Measurements from ENCODE around the gene CCRL2. TPM values are rescaled to one million over a fixed set of nuclear protein-coding genes. Genes with fewer than 3 reads are reported as not detected.
A peak's percentile ranks its signal among the peaks of the same experiment; 100 is the strongest.

CCRL2 gene
- total RNA-seq, 1 donor from 2014 or later: not detected

DNA sequence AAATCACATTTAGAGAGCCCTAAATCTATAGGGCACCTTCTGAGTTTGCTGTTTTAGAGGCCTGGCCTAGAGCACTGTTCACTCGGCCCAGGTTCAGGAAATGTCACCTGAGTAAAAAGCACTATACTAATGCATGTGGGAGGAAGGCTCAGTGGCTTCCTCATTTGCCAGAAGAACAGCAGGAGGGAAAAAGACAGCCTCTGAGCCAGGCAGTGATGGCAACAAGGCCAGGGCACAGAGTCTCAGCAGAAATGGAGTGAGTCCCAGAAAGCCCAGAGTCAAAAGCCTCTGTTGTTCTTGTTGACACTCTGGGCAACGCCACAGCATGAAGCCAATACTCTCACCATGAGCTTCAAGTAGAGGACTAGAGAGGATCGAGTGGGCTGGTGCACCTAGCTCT lies 31.8 kb downstream of the CCRL2 start:
- Histone ChIP-seq H3K4me1 (no peaks in the 10 kb centered on the region), H3K27ac (no peak overlapping the region), H3K27me3 (no peaks in the 10 kb centered on the region), H3K36me3 (no peaks in the 10 kb centered on the region), H3K9me3 (no peaks in the 10 kb centered on the region), H3K4me3 (no peak overlapping the region)
- intact Hi-C loops (cut with DNase I): no loop called here
- no peak for DNase-seq (ENCODE audit: low spot score in 2 of 2)
- TF ChIP-seq, protein P1, sequence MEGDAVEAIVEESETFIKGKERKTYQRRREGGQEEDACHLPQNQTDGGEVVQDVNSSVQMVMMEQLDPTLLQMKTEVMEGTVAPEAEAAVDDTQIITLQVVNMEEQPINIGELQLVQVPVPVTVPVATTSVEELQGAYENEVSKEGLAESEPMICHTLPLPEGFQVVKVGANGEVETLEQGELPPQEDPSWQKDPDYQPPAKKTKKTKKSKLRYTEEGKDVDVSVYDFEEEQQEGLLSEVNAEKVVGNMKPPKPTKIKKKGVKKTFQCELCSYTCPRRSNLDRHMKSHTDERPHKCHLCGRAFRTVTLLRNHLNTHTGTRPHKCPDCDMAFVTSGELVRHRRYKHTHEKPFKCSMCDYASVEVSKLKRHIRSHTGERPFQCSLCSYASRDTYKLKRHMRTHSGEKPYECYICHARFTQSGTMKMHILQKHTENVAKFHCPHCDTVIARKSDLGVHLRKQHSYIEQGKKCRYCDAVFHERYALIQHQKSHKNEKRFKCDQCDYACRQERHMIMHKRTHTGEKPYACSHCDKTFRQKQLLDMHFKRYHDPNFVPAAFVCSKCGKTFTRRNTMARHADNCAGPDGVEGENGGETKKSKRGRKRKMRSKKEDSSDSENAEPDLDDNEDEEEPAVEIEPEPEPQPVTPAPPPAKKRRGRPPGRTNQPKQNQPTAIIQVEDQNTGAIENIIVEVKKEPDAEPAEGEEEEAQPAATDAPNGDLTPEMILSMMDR (IDR thresholded peaks at IDR 0.05): no peak

DNA sequence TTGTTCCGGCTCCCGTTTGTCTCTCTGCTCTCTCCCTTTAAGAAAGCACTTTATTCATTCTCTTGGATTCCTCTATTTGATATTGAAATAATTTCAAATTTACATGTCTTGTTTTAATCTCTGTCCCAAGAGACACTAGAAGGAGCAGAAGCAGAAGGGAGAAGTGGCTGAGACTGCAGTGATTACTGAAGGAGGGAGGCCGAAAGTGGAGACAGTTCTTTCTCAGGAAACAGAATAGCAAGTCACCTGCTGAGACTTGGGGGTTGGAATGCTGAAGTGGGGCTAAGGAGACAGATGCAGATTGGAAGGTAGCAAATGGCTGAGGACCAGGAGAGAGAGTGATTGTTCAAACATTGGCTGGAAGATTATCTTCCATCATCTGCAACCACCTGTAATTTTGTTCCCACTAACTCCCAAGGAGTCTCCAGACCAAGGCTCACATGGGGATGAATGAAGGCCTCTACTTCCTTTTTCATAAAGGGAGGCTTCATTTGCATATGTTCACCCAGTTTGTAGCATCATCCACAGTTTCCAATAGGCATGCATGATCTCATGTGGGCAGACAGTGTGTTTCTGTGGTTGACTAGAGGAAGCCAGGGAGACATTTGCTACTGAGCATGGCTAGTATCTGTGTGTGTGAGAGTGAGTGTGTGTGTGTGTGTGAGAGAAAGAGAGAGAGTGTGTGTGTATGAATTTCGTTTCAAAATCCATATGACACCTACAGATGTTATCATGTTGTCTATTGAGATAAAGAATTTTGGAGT lies 33.7 kb downstream of the CCRL2 start:
- Histone ChIP-seq H3K27me3 (no peaks in the 10 kb centered on the region), H3K4me3 (no peak overlapping the region), H3K4me1 (no peaks in the 10 kb centered on the region), H3K36me3 (no peaks in the 10 kb centered on the region), H3K27ac (no peak overlapping the region), H3K9me3 (no peaks in the 10 kb centered on the region)
- DNase-seq (ENCODE audit: low spot score in 2 of 2): no peak
- TF ChIP-seq, protein P1 (IDR thresholded peaks at IDR 0.05): no peak
- intact Hi-C loops (cut with DNase I): no loop called here

DNA sequence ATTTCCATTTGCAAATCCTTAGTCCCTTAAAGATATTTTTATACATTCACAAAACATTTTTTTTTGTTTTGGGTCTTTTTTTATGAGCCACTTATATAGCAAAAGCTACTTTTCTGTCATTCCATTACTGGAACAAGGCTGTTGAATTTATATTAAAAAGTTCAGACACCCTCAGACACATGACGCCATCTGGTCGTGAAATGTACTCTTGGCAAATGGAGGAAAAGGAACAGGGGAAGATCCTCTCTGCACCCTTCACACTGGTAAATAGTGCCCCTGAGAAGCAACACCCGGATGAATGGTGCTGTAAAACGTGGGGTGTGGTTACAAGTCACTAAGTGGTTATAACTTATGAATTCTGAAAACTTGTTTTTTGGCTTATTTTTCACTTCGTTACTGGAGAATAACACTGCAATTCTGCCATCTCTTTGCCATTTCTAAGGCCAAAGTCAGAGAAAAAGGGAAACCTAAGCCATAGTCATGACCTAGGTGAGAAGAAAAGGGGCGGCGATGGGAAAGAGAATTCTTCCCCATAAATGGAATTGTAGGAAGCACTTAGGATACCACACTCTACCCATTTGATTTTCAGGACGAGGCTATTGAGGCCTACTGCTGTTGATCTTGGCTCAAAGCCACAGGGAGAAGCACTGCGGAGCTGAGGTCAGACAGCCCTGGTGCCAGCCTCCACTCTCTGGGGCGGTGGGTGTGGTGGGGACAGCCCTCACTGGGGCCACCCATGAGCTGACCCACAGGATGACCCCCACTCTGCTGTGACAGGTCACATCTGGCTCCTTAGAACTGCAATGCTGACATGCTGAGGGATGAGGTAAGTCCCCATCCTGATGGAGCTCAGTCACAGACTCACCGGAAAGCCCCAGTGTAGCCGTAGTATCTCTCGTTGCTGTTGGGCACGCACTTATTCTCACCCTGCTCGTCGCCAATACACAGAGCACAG lies 35.8 kb downstream of the CCRL2 start:
- no peaks in the 10 kb centered on the region for H3K4me1 ChIP-seq
- no peaks in the 10 kb centered on the region for H3K36me3 ChIP-seq
- DNase-seq (ENCODE audit: low spot score in 2 of 2): no peak
- no peak overlapping the region for H3K27ac ChIP-seq
- H3K9me3 ChIP-seq: no peaks in the 10 kb centered on the region
- intact Hi-C loops (cut with DNase I): no loop called here
- H3K27me3 ChIP-seq: no peaks in the 10 kb centered on the region
- TF ChIP-seq, protein P1 (IDR thresholded peaks at IDR 0.05): peak in 2 of 3 experiments; percentile 37 to 41
- no peak overlapping the region for H3K4me3 ChIP-seq

DNA sequence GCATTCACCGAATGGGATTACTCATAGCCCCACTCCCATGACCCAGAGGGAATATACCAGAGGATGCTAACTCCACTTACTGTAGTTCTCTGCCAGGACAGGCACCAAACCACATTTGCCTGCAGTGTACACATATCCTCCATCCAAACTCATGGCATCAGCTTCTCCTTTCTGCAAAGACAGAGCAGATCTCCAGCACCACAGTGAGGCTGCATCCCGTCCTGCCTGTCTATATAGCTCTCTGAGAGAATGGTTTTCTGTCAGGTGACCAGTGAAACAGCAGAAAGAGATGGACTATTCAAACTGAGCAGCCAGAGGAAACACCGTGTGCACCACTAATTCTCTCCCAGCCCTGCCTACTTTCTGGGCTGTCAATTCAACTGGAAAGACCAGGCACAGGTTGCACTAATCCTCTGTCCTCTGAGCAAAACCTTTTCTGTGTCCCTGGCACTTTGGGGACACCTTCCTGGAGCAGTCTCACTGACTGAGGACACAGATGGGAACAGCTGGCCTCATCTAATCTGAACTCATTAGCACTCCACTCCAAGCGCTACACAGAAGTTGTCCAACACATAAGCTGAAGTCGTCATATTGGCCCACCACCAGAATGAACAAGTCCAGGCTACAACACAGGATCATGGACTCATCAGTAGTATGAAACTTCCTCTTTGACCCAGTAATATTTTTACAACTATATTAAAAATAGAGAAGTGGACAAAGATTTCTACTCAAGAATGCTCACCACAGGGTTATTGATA lies 40.3 kb downstream of the CCRL2 start:
- no peak for DNase-seq (ENCODE audit: low spot score in 2 of 2)
- no peak overlapping the region for H3K27ac ChIP-seq
- H3K36me3 ChIP-seq: no peaks in the 10 kb centered on the region
- intact Hi-C loops (cut with DNase I): no loop called here
- no peaks in the 10 kb centered on the region for H3K9me3 ChIP-seq
- TF ChIP-seq, protein P1 (IDR thresholded peaks at IDR 0.05): no peak
- no peaks in the 10 kb centered on the region for H3K4me1 ChIP-seq
- H3K4me3 ChIP-seq: no peak overlapping the region
- no peaks in the 10 kb centered on the region for H3K27me3 ChIP-seq

DNA sequence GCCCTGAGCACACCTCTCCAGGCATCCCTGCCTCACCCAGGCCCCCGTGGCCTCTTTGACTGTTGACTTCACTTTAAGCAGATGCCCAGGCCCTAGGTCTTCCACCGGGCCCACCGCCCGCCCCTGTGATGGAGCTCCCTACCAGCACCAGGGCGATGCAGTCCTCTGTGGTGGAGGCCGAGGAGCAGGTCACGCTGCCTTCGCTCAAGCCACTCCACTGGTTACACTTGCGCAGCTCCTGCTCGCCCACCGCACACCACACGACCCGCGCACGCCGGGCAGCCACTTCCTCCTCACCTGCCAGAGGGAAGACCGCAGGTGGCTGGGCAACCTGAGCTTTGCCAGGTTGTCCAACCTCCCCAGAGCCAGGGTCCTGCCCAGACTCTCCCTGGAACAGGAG lies 41.7 kb downstream of the CCRL2 start:
- Histone ChIP-seq H3K4me1 (no peaks in the 10 kb centered on the region), H3K4me3 (no peak overlapping the region), H3K36me3 (no peaks in the 10 kb centered on the region), H3K27me3 (no peaks in the 10 kb centered on the region), H3K27ac (no peak overlapping the region), H3K9me3 (no peaks in the 10 kb centered on the region)
- intact Hi-C loops (cut with DNase I): no loop called here
- DNase-seq (ENCODE audit: low spot score in 2 of 2): no peak
- TF ChIP-seq, protein P1 (IDR thresholded peaks at IDR 0.05): no peak

All from ascending aorta (tissue), 2 donors.